Stomach smooth muscle (tissue), 2 donors: ENCODE measurements around the gene C7orf25.
"Not testable (repeated sequence)": the region's sequence is repeated elsewhere in the genome, so short reads cannot be mapped to it uniquely, and the experiment has no call there.

Experiments
- H3K27ac ChIP-seq: one replicate; pipeline ENCODE4 v1.7.0; 2013; ENCODE audit warnings: mild to moderate bottlenecking, low read length, inconsistent platforms
- H3K27me3 ChIP-seq, 2 donors: one replicate each; pipeline ENCODE4 v1.7.0; 2013; ENCODE audit warnings: low read length in 2 of 2; ENCODE audit not compliant: insufficient read depth in 2 of 2, control insufficient read depth in 1 of 2
- H3K36me3 ChIP-seq, 2 donors: one replicate each; pipeline ENCODE4 v1.7.0; 2013; ENCODE audit warnings: low read length in 2 of 2; ENCODE audit not compliant: control insufficient read depth in 2 of 2, insufficient read depth in 2 of 2
- H3K4me1 ChIP-seq: one replicate; pipeline ENCODE4 v1.7.0; 2013; ENCODE audit warnings: low read length; ENCODE audit not compliant: control insufficient read depth, insufficient read depth
- H3K4me3 ChIP-seq, 2 donors: one replicate each; pipeline ENCODE4 v1.7.0; 2013; ENCODE audit warnings: low read length in 2 of 2
- H3K9ac ChIP-seq, 2 donors: one replicate each; pipeline ENCODE4 v1.7.0; 2013; ENCODE audit warnings: low read length in 2 of 2, mild to moderate bottlenecking in 1 of 2
- H3K9me3 ChIP-seq, 2 donors: one replicate each; pipeline ENCODE4 v1.7.0; 2013; ENCODE audit warnings: low read length in 2 of 2; ENCODE audit not compliant: control insufficient read depth in 2 of 2
- donor health status: healthy.
- donor health status: Pancreatic carcinoma.

The C7orf25 gene

GRCh38 chr7:42907316-42907715, 4.6 kb downstream of the C7orf25 start:
- Histone ChIP-seq H3K9me3 (no peaks in the 10 kb centered on the region), H3K27me3 (no peaks in the 10 kb centered on the region), H3K4me1 (peaks cover 5% of the 10 kb centered on the region), H3K4me3 (no peak overlapping the region), H3K9ac (no peak overlapping the region), H3K27ac (no peak overlapping the region), H3K36me3 (no peaks in the 10 kb centered on the region)

- H3K9me3 ChIP-seq: no peaks in the 10 kb centered on the region
- no peaks in the 10 kb centered on the region for H3K27me3 ChIP-seq
- no peaks in the 10 kb centered on the region for H3K36me3 ChIP-seq
- H3K4me1 ChIP-seq: peaks cover 5% of the 10 kb centered on the region
- H3K4me3 ChIP-seq: no peak overlapping the region
- no peak overlapping the region for H3K9ac ChIP-seq
- no peak overlapping the region for H3K27ac ChIP-seq
Observed at GRCh38 chr7:42906181-42906580, 5.7 kb downstream of the C7orf25 start.

- Histone ChIP-seq H3K36me3 (no peaks in the 10 kb centered on the region), H3K27me3 (no peaks in the 10 kb centered on the region), H3K9me3 (no peaks in the 10 kb centered on the region), H3K4me3 (no peak overlapping the region), H3K27ac (no peak overlapping the region), H3K9ac (no peak overlapping the region), H3K4me1 (no peaks in the 10 kb centered on the region)
Observed at GRCh38 chr7:42902331-42902730, 9.5 kb downstream of the C7orf25 start.

GRCh38 chr7:42900842-42901241, 11.0 kb downstream of the C7orf25 start:
- Histone ChIP-seq H3K9me3 (no peaks in the 10 kb centered on the region), H3K36me3 (no peaks in the 10 kb centered on the region), H3K9ac (no peak overlapping the region), H3K27me3 (no peaks in the 10 kb centered on the region), H3K27ac (no peak overlapping the region), H3K4me3 (no peak overlapping the region), H3K4me1 (no peaks in the 10 kb centered on the region)

- no peak overlapping the region for H3K4me3 ChIP-seq
- H3K27me3 ChIP-seq: no peaks in the 10 kb centered on the region
- H3K4me1 ChIP-seq: peaks cover 3% of the 10 kb centered on the region
- no peak overlapping the region for H3K9ac ChIP-seq
- no peaks in the 10 kb centered on the region for H3K36me3 ChIP-seq
- H3K9me3 ChIP-seq: no peaks in the 10 kb centered on the region
- H3K27ac ChIP-seq: no peak overlapping the region
Observed at GRCh38 chr7:42893346-42894240, 18.3 kb downstream of the C7orf25 start.

GRCh38 chr7:42886893-42887505, 24.9 kb downstream of the C7orf25 start:
- Histone ChIP-seq H3K27ac (no peak overlapping the region), H3K9ac (no peak overlapping the region), H3K4me3 (no peak overlapping the region), H3K36me3 (no peaks in the 10 kb centered on the region), H3K27me3 (no peaks in the 10 kb centered on the region), H3K9me3 (no peaks in the 10 kb centered on the region), H3K4me1 (peaks cover 14% of the 10 kb centered on the region)

GRCh38 chr7:42886129-42886528, 25.7 kb downstream of the C7orf25 start:
- H3K9me3 ChIP-seq: no peaks in the 10 kb centered on the region
- H3K4me1 ChIP-seq: peaks cover 14% of the 10 kb centered on the region
- no peaks in the 10 kb centered on the region for H3K36me3 ChIP-seq
- H3K27ac ChIP-seq: no peak overlapping the region
- H3K27me3 ChIP-seq: no peaks in the 10 kb centered on the region
- no peak overlapping the region for H3K9ac ChIP-seq
- H3K4me3 ChIP-seq: no peak overlapping the region

- not testable (repeated sequence) for H3K9me3 ChIP-seq, H3K36me3 ChIP-seq, H3K27me3 ChIP-seq, H3K9ac ChIP-seq, H3K4me3 ChIP-seq, H3K27ac ChIP-seq
- H3K4me1 ChIP-seq: peaks cover 14% of the 10 kb centered on the region
Observed at GRCh38 chr7:42885183-42885582, 26.7 kb downstream of the C7orf25 start.

GRCh38 chr7:42883950-42884349, 27.9 kb downstream of the C7orf25 start:
- no peaks in the 10 kb centered on the region for H3K27me3 ChIP-seq
- H3K4me3 ChIP-seq: no peak overlapping the region
- no peaks in the 10 kb centered on the region for H3K9me3 ChIP-seq
- no peak overlapping the region for H3K9ac ChIP-seq
- H3K36me3 ChIP-seq: no peaks in the 10 kb centered on the region
- H3K27ac ChIP-seq: no peak overlapping the region
- H3K4me1 ChIP-seq: peaks cover 14% of the 10 kb centered on the region

- Histone ChIP-seq H3K27ac (no peak overlapping the region), H3K27me3 (no peaks in the 10 kb centered on the region), H3K36me3 (no peaks in the 10 kb centered on the region), H3K4me1 (no peaks in the 10 kb centered on the region), H3K9ac (no peak overlapping the region), H3K4me3 (no peak overlapping the region), H3K9me3 (no peaks in the 10 kb centered on the region)
Observed at GRCh38 chr7:42880392-42880791, 31.5 kb downstream of the C7orf25 start.

- no peaks in the 10 kb centered on the region for H3K36me3 ChIP-seq
- H3K27me3 ChIP-seq: no peaks in the 10 kb centered on the region
- no peak overlapping the region for H3K4me3 ChIP-seq
- H3K9me3 ChIP-seq: no peaks in the 10 kb centered on the region
- no peak overlapping the region for H3K27ac ChIP-seq
- no peaks in the 10 kb centered on the region for H3K4me1 ChIP-seq
- no peak overlapping the region for H3K9ac ChIP-seq
Observed at GRCh38 chr7:42878303-42878702, 33.6 kb downstream of the C7orf25 start.
